ENCODE results near the gene CST9L. TPM values are rescaled to one million over a fixed set of nuclear protein-coding genes. Genes with fewer than 3 reads are reported as not detected.
A peak's percentile ranks its signal among the peaks of the same experiment; 100 is the strongest.

The CST9L gene
- total RNA-seq, 1 experiment from 2014 or later, result not detected

DNA sequence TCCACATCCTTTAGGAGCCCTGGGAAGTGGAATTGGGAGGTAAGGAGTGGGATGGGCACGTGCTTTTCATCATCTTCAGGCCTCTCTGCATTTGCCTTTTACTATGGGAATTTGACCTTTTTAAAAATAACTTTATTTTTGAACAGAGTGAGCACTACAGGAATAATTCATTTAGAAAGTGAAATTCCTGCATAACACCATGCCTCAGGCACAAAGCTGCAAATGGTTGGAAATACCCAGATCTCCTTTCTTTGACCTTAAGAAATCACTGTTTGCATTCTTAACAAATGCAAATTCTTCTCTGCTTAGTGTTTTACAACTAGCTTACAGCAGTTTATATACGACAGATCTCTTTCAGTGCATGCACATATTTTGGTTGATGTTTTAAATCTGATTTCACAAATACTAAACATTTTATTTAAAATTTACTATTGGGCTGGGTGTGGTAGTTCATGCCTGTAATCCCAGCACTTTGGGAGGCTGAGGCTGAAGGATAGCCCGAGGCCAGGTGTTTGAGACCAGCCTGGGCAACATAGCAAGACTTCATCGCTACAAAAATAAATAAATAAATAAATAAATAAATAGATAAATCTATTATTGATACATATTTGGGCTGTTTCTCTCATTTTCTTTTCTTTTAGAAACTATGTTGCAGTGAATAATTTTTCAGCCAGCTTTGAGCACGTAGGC lies 52.9 kb downstream of the CST9L start:
- ChIA-PET POLR2A (ENCODE audit: unreplicated experiment) (no interaction called here), CTCF (no interaction called here)
- peak; percentile 9 for DNase-seq
- Histone ChIP-seq H4K20me1 (ENCODE audit: low read length) (no peaks in the 10 kb centered on the region), H3K9me2 (replicated peaks; ENCODE audit: low read length) (no peaks in the 10 kb centered on the region), H3K9me3 (ENCODE audit: low read length) (no peaks in the 10 kb centered on the region), H3K36me3 (ENCODE audit: low read depth, low read length) (no peaks in the 10 kb centered on the region), H3K27ac (ENCODE audit: low read length) (no peak overlapping the region), H3K9ac (ENCODE audit: low read length) (no peak overlapping the region), H3K4me2 (ENCODE audit: low read length) (no peak overlapping the region), H2AFZ (ENCODE audit: low read length) (no peak overlapping the region), H3K79me2 (ENCODE audit: low read length) (no peaks in the 10 kb centered on the region), H3K4me1 (ENCODE audit: insufficient read depth, low read length) (no peaks in the 10 kb centered on the region), H3K27me3 (ENCODE audit: low read length) (peaks cover 65% of the 10 kb centered on the region), H3F3A (ENCODE audit: low read length, unreplicated experiment) (no peaks in the 10 kb centered on the region), H3K4me3 (ENCODE audit: low read length) (no peak overlapping the region)
- no peak for ATAC-seq
- intact Hi-C loops (cut with micrococcal nuclease), result no loop called here
- BruUV-seq (replicated peaks), result no TSS peak
- TF ChIP-seq EZH2 (IDR thresholded peaks at IDR 0.05; ENCODE audit: low read length, unreplicated experiment) (no peak), CTCF (conservative IDR thresholded peaks at IDR 0.05; ENCODE audit: low read depth, low read length) (no peak), EZH2phosphoT487 (IDR thresholded peaks at IDR 0.05; ENCODE audit: borderline replicate concordance, low read length) (no peak)

DNA sequence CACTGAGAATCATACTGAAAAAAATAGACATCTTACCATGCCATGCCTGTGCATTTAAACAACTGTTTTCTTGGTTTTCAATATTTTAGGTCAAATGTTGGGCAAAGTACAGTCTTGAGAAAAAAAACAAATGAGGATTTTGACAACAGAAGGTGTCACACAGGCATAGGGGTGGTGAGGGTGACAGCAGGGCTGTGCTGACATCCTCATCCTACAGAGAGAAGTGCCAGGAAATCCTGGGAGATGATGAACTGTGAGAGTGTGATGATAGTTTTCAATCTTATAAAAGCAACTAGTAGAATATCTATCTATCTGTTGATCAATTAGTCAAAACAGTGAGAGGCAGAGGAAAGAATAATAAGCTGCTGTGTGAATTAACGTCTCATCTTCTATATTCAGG lies 53.4 kb downstream of the CST9L start:
- no peaks in the 10 kb centered on the region for H3K4me1 ChIP-seq (ENCODE audit: insufficient read depth, low read length)
- no peaks in the 10 kb centered on the region for H3K36me3 ChIP-seq (ENCODE audit: low read depth, low read length)
- ATAC-seq, result no peak
- H2AFZ ChIP-seq (ENCODE audit: low read length), result no peak overlapping the region
- POLR2A ChIA-PET (ENCODE audit: unreplicated experiment), result no interaction called here
- H3K27me3 ChIP-seq (ENCODE audit: low read length), result peaks cover 65% of the 10 kb centered on the region
- CTCF ChIA-PET, result no interaction called here
- H3K4me2 ChIP-seq (ENCODE audit: low read length), result no peak overlapping the region
- H4K20me1 ChIP-seq (ENCODE audit: low read length), result no peaks in the 10 kb centered on the region
- intact Hi-C loops (cut with micrococcal nuclease), result no loop called here
- no peaks in the 10 kb centered on the region for H3K9me3 ChIP-seq (ENCODE audit: low read length)
- TF ChIP-seq EZH2 (IDR thresholded peaks at IDR 0.05; ENCODE audit: low read length, unreplicated experiment) (no peak), EZH2phosphoT487 (IDR thresholded peaks at IDR 0.05; ENCODE audit: borderline replicate concordance, low read length) (no peak), CTCF (conservative IDR thresholded peaks at IDR 0.05; ENCODE audit: low read depth, low read length) (no peak)
- no peak overlapping the region for H3K4me3 ChIP-seq (ENCODE audit: low read length)
- H3K27ac ChIP-seq (ENCODE audit: low read length), result no peak overlapping the region
- H3K79me2 ChIP-seq (ENCODE audit: low read length), result no peaks in the 10 kb centered on the region
- H3K9ac ChIP-seq (ENCODE audit: low read length), result no peak overlapping the region
- H3F3A ChIP-seq (ENCODE audit: low read length, unreplicated experiment), result no peaks in the 10 kb centered on the region
- DNase-seq, result no peak
- no peaks in the 10 kb centered on the region for H3K9me2 ChIP-seq (replicated peaks; ENCODE audit: low read length)
- BruUV-seq (replicated peaks), result no TSS peak

Other genes with a start within 250 kb of the CST9L start
- gene NXT1, start 217.7 kb downstream of the CST9L start, total RNA-seq (2014; rRNA removed), result 82.0 and 98.0 TPM in 2 replicates
- gene GZF1, start 206.3 kb downstream of the CST9L start, total RNA-seq (2014; rRNA removed), result 16.0 and 17.9 TPM in 2 replicates
- gene NAPB, start 147.0 kb downstream of the CST9L start, total RNA-seq (2014; rRNA removed), result 5.0 and 7.8 TPM in 2 replicates
- not detected in 2 replicates for gene CSTL1, start 128.8 kb downstream of the CST9L start, total RNA-seq (2014; rRNA removed)
- gene CST11, start 115.6 kb downstream of the CST9L start, total RNA-seq (2014; rRNA removed), result not detected in 2 replicates
- gene CST8, start 77.4 kb downstream of the CST9L start, total RNA-seq (2014; rRNA removed), result not detected in 2 replicates
- not detected in 2 replicates for gene CST9, start 37.4 kb upstream of the CST9L start, total RNA-seq (2014; rRNA removed)
- 311 and 331 TPM in 2 replicates for gene CST3, start 69.5 kb upstream of the CST9L start, total RNA-seq (2014; rRNA removed)
- gene CST4, start 120.6 kb upstream of the CST9L start, total RNA-seq (2014; rRNA removed), result 0.98 TPM in 1 of 2 replicates, not detected in the other
- gene CST1, start 182.5 kb upstream of the CST9L start, total RNA-seq (2014; rRNA removed), result 0.22 and 0.92 TPM in 2 replicates

All from PC-3 (cell line).